Esophagus squamous epithelium (tissue), 5 donors: ENCODE data around the gene RELCH. TPM values are rescaled to one million over a fixed set of nuclear protein-coding genes. Genes with fewer than 3 reads are reported as not detected.

Experiments
- DNase-seq: peaks from one replicate; lab custom pipeline; 2025; lab: John Stamatoyannopoulos, UW
- H3K27ac ChIP-seq, 4 donors: fragments of 200-600 bp; sonication (generic); one replicate each; pipeline ENCODE4 v1.5.1; 2016 to 2019; ENCODE audit warnings: mild to moderate bottlenecking in 1 of 4
- H3K27me3 ChIP-seq, 4 donors: fragments of 200-600 bp; sonication (generic); 1 replicate in 3 of 4; 2 replicates in 1 of 4; pipeline versions ENCODE4 v1.5.1 to v1.6.0; 2017 to 2021; ENCODE audit warnings: antibody characterized with exemption in 1 of 4
- H3K36me3 ChIP-seq, 3 donors: fragments of 200-600 bp; sonication (generic); one replicate each; pipeline ENCODE4 v1.5.1; 2016 to 2019
- H3K4me1 ChIP-seq, 3 donors: fragments of 200-600 bp; sonication (generic); one replicate each; pipeline ENCODE4 v1.5.1; 2017 to 2019
- H3K4me3 ChIP-seq, 4 donors: fragments of 200-600 bp; sonication (generic); 1 replicate in 3 of 4; 2 replicates in 1 of 4; pipeline ENCODE4 v1.5.1; 2016 to 2019; ENCODE audit warnings: mild to moderate bottlenecking in 2 of 4, moderate library complexity in 1 of 4
- H3K9me3 ChIP-seq, 3 donors: fragments of 200-600 bp; sonication (generic); one replicate each; pipeline ENCODE4 v1.5.1; 2016 to 2019
- CTCF ChIP-seq, 6 experiments: fragments of 450-650 bp in 4 of 6; fragments of 200-600 bp in 2 of 6; sonication (generic) in 2 of 6; IDR thresholded peaks; one replicate each; pipeline ENCODE4 v1.5.1; 2016 to 2019; ENCODE audit warnings: antibody characterized with exemption in 6 of 6, mild to moderate bottlenecking in 4 of 6, moderate library complexity in 4 of 6
- POLR2A ChIP-seq, 4 donors: fragments of 450-650 bp; IDR thresholded peaks; one replicate each; pipeline ENCODE4 v1.6.1; 2017; ENCODE audit warnings: antibody characterized with exemption in 4 of 4, mild to moderate bottlenecking in 4 of 4, moderate library complexity in 3 of 4
- WGBS, 2 donors: methylation state at CpG; one replicate each; pipeline ENCODE4 v1.1.5; 2018; 5-methylcytosine and 5-hydroxymethylcytosine counted together
- intact Hi-C: fragments of 100-400 bp; cut with DNase I; formaldehyde crosslinking; loops from one replicate; pipeline ENCODE4 v1.15.0; 2022
- total RNA-seq, 4 donors: library from RNA; depleted of rRNA; stranded (reverse); fragments of >200 nt; gene quantifications; one replicate each; pipeline ENCODE4 v1.1.0, GENCODE V29; 2016
- donor health status: DM: yes; HTN: yes; CAD: no.

The RELCH gene
- total RNA-seq, 4 donors from 2014 or later: 32.8 to 98.0 (median 69.0) TPM

- intact Hi-C loops: no loop called here
- Histone ChIP-seq H3K27ac (no peak overlapping the region), H3K36me3 (peaks cover 6 to 97% (median 16%) of the 10 kb centered on the region in 3 donors), H3K4me1 (no peaks in the 10 kb centered on the region), H3K27me3 (no peaks in the 10 kb centered on the region), H3K9me3 (no peaks in the 10 kb centered on the region), H3K4me3 (no peak overlapping the region)
- DNase-seq: no peak
- TF ChIP-seq POLR2A (IDR thresholded peaks at IDR 0.05) (no peak), CTCF (IDR thresholded peaks at IDR 0.05) (no peak)
These were observed 71.6 kb downstream of the RELCH start for GRCh38 chr18:62258616-62259015.

GRCh38 chr18:62262061-62262460 lies 75.0 kb downstream of the RELCH start:
- Histone ChIP-seq H3K9me3 (no peaks in the 10 kb centered on the region), H3K36me3 (peaks cover 6 to 100% (median 13%) of the 10 kb centered on the region in 3 donors), H3K4me3 (no peak overlapping the region), H3K27ac (no peak overlapping the region), H3K4me1 (no peaks in the 10 kb centered on the region), H3K27me3 (no peaks in the 10 kb centered on the region)
- DNase-seq: no peak
- 52 to 68% methylated on average over 2 of the region's 2 CpGs for WGBS, 2 donors
- intact Hi-C loops: no loop called here
- TF ChIP-seq CTCF (IDR thresholded peaks at IDR 0.05): no peak
- no peak for TF ChIP-seq POLR2A (IDR thresholded peaks at IDR 0.05)

- 87 to 91% methylated on average over 2 of the region's 2 CpGs for WGBS, 2 donors
- Histone ChIP-seq H3K4me3 (no peak overlapping the region), H3K27ac (no peak overlapping the region), H3K9me3 (no peaks in the 10 kb centered on the region), H3K4me1 (no peaks in the 10 kb centered on the region), H3K27me3 (no peaks in the 10 kb centered on the region), H3K36me3 (peaks cover 4 to 93% (median 6%) of the 10 kb centered on the region in 3 donors)
- intact Hi-C loops: no loop called here
- TF ChIP-seq CTCF (IDR thresholded peaks at IDR 0.05): no peak
- TF ChIP-seq POLR2A (IDR thresholded peaks at IDR 0.05): no peak
- no peak for DNase-seq
These were observed 77.9 kb downstream of the RELCH start for GRCh38 chr18:62264984-62265383.

- no peak for DNase-seq
- intact Hi-C loops: no loop called here
- no peak overlapping the region for H3K27ac ChIP-seq
- peaks cover 0 to 11% (median under 1%) of the 10 kb centered on the region in 3 donors for H3K4me1 ChIP-seq
- no peaks in the 10 kb centered on the region for H3K27me3 ChIP-seq
- WGBS, 2 donors: 79 to 96% methylated on average over 1 of the region's 1 CpG
- TF ChIP-seq CTCF (IDR thresholded peaks at IDR 0.05) (no peak), POLR2A (IDR thresholded peaks at IDR 0.05) (no peak)
- peaks cover 0 to 93% (median 0%) of the 10 kb centered on the region in 3 donors for H3K36me3 ChIP-seq
- no peak overlapping the region for H3K4me3 ChIP-seq
- H3K9me3 ChIP-seq: no peaks in the 10 kb centered on the region
These were observed 90.0 kb downstream of the RELCH start for GRCh38 chr18:62277045-62277444.

- Histone ChIP-seq H3K9me3 (no peaks in the 10 kb centered on the region), H3K27me3 (no peaks in the 10 kb centered on the region), H3K4me3 (no peak overlapping the region), H3K4me1 (peaks cover 0 to 15% (median 3%) of the 10 kb centered on the region in 3 donors), H3K27ac (no peak overlapping the region), H3K36me3 (peaks cover 0 to 97% (median 0%) of the 10 kb centered on the region in 3 donors)
- 59 to 74% methylated on average over 5 of the region's 5 CpGs for WGBS, 2 donors
- DNase-seq: no peak
- intact Hi-C loops: no loop called here
- TF ChIP-seq CTCF (IDR thresholded peaks at IDR 0.05): no peak
- no peak for TF ChIP-seq POLR2A (IDR thresholded peaks at IDR 0.05)
These were observed 92.5 kb downstream of the RELCH start for GRCh38 chr18:62279561-62279960.
